ENCODE measurements around the gene PIANP.

Gene PIANP

DNA sequence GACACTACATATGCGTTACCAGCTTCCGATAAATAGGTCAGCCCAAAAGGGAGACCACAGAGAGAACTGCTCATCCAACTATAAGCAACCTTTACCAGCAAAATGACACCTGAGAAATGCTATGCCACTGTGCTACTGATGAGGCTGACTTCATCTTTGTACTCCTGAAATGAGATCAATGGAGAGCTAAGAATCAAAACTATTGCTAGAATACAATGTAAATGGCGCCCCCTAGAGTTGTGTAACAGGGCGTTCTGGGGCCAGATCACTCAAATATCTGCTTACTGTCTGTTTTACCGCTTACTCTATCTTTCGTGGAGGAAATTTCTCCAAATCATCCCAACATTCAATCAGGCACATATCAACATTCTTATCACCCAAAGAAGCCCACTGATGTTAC, 16.0 kb downstream of the PIANP start:
- H4K20me1 ChIP-seq (ENCODE audit: insufficient read depth, low read length) = peaks cover 13% of the 10 kb centered on the region
- H3K79me2 ChIP-seq (ENCODE audit: insufficient read depth, low read length) = peaks cover 94% of the 10 kb centered on the region
- ATAC-seq (ENCODE audit: insufficient read depth, low read depth) (no peak), DNase-seq (peak; percentile 58)
- H3K4me1 ChIP-seq (ENCODE audit: insufficient read depth, low read length) = peaks cover 52% of the 10 kb centered on the region
- TF ChIP-seq EZH2 (IDR thresholded peaks at IDR 0.05; ENCODE audit: borderline replicate concordance, low read depth, low read length, severe bottlenecking) = no peak
- TF ChIP-seq, protein P1, sequence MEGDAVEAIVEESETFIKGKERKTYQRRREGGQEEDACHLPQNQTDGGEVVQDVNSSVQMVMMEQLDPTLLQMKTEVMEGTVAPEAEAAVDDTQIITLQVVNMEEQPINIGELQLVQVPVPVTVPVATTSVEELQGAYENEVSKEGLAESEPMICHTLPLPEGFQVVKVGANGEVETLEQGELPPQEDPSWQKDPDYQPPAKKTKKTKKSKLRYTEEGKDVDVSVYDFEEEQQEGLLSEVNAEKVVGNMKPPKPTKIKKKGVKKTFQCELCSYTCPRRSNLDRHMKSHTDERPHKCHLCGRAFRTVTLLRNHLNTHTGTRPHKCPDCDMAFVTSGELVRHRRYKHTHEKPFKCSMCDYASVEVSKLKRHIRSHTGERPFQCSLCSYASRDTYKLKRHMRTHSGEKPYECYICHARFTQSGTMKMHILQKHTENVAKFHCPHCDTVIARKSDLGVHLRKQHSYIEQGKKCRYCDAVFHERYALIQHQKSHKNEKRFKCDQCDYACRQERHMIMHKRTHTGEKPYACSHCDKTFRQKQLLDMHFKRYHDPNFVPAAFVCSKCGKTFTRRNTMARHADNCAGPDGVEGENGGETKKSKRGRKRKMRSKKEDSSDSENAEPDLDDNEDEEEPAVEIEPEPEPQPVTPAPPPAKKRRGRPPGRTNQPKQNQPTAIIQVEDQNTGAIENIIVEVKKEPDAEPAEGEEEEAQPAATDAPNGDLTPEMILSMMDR (IDR thresholded peaks at IDR 0.05; ENCODE audit: borderline replicate concordance, extremely low read depth, low read length, poor library complexity, severe bottlenecking) = peak; percentile 85
- no peaks in the 10 kb centered on the region for H3K9me3 ChIP-seq (ENCODE audit: insufficient read depth, low read length, severe bottlenecking)
- 0 out of 2 replicates have a peak overlapping the region, but pooled peaks have one; percentile 2 for H3K9ac ChIP-seq (ENCODE audit: low read depth, low read length)
- H3K27ac ChIP-seq (ENCODE audit: low read length) = no peak overlapping the region
- peak overlapping the region; percentile 29; the same call in 1 of the 2 replicates for H3K4me2 ChIP-seq (ENCODE audit: insufficient read depth, low read length)
- H2AFZ ChIP-seq (ENCODE audit: low read depth, low read length) = no peak overlapping the region
- 0 out of 4 replicates have a peak overlapping the region, but pooled peaks of 1 of the 2 experiments have one; percentile 1 for H3K4me3 ChIP-seq (ENCODE audit: low read depth in 1 of 2, low read length in 2 of 2)
- peaks cover 55% of the 10 kb centered on the region for H3K36me3 ChIP-seq (ENCODE audit: insufficient read depth, low read length)
- no peaks in the 10 kb centered on the region for H3K27me3 ChIP-seq (ENCODE audit: insufficient read depth, low read length, poor library complexity)

DNA sequence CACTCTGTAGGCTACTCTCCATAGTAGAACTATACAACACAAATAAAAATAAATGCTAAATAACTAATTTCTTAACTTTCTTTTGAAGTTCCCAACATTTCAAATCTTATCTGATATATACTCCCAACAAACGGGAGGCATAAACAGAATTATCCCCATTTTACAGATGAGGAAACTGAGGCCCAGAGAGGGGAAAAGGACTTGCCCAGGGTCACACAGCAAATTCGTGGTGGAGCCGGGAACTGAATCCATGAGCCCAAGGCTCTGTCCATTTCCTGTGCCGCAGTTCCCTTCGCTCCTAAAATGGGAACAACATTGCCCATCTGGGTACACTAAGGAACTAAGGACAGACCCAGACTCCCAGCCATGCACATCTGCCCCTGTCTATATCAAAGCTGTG, 23.7 kb downstream of the PIANP start:
- Histone ChIP-seq H3K9me3 (ENCODE audit: insufficient read depth, low read length, severe bottlenecking) (no peaks in the 10 kb centered on the region), H3K27me3 (ENCODE audit: insufficient read depth, low read length, poor library complexity) (no peaks in the 10 kb centered on the region), H4K20me1 (ENCODE audit: insufficient read depth, low read length) (peaks cover 13% of the 10 kb centered on the region), H3K4me2 (ENCODE audit: insufficient read depth, low read length) (no peak overlapping the region), H3K4me1 (ENCODE audit: insufficient read depth, low read length) (no peaks in the 10 kb centered on the region), H3K9ac (ENCODE audit: low read depth, low read length) (no peak overlapping the region), H3K27ac (ENCODE audit: low read length) (no peak overlapping the region), H3K79me2 (ENCODE audit: insufficient read depth, low read length) (peaks cover 38% of the 10 kb centered on the region), H3K36me3 (ENCODE audit: insufficient read depth, low read length) (peaks cover 96% of the 10 kb centered on the region), H3K4me3 (ENCODE audit: low read depth in 1 of 2, low read length in 2 of 2) (no peak overlapping the region), H2AFZ (ENCODE audit: low read depth, low read length) (no peak overlapping the region)
- TF ChIP-seq, protein P1 (IDR thresholded peaks at IDR 0.05; ENCODE audit: borderline replicate concordance, extremely low read depth, low read length, poor library complexity, severe bottlenecking) = no peak
- TF ChIP-seq EZH2 (IDR thresholded peaks at IDR 0.05; ENCODE audit: borderline replicate concordance, low read depth, low read length, severe bottlenecking) = no peak
- DNase-seq (no peak), ATAC-seq (ENCODE audit: insufficient read depth, low read depth) (no peak)

DNA sequence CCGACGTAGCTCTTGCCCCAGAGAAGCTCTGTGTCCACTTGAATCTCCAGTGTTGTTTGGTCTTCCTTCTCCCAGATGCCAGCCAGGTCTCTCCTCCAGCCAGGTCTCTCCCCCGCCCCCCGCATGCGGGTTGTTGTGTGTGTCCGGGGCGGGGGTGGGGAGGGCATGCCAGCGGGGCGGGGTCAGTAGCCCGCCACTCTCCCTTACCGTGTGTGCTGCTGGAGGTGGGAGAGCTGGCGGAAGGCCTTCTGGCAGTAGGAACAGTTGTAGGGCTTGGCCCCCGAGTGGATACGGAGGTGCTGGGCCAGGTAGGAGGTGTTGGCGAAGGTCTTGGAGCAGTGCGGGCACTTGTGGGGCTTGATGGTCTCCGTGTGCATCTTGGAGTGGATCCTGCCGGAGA, 28.5 kb downstream of the PIANP start:
- ATAC-seq (ENCODE audit: insufficient read depth, low read depth) (no peak), DNase-seq (no peak)
- Histone ChIP-seq H3K4me2 (ENCODE audit: insufficient read depth, low read length) (no peak overlapping the region), H3K4me3 (ENCODE audit: low read depth in 1 of 2, low read length in 2 of 2) (no peak overlapping the region), H3K79me2 (ENCODE audit: insufficient read depth, low read length) (peaks cover 5% of the 10 kb centered on the region; the same call in 1 of the 2 replicates), H3K9me3 (ENCODE audit: insufficient read depth, low read length, severe bottlenecking) (no peaks in the 10 kb centered on the region), H3K27me3 (ENCODE audit: insufficient read depth, low read length, poor library complexity) (no peaks in the 10 kb centered on the region), H3K27ac (ENCODE audit: low read length) (no peak overlapping the region), H3K4me1 (ENCODE audit: insufficient read depth, low read length) (no peaks in the 10 kb centered on the region), H3K9ac (ENCODE audit: low read depth, low read length) (no peak overlapping the region), H4K20me1 (ENCODE audit: insufficient read depth, low read length) (0 out of 2 replicates have a peak, but pooled peaks cover 3% of the 10 kb centered on the region), H3K36me3 (ENCODE audit: insufficient read depth, low read length) (peaks cover 99% of the 10 kb centered on the region), H2AFZ (ENCODE audit: low read depth, low read length) (no peak overlapping the region)
- TF ChIP-seq, protein P1 (IDR thresholded peaks at IDR 0.05; ENCODE audit: borderline replicate concordance, extremely low read depth, low read length, poor library complexity, severe bottlenecking) = no peak
- TF ChIP-seq EZH2 (IDR thresholded peaks at IDR 0.05; ENCODE audit: borderline replicate concordance, low read depth, low read length, severe bottlenecking) = no peak
